ENCODE results near the gene ATF6B. TPM values are rescaled to one million over a fixed set of nuclear protein-coding genes. Genes with fewer than 3 reads are reported as not detected.

The ATF6B gene
- total and polyA plus RNA-seq, 8 donors: 70.7 to 95.8 (median 85.8) TPM

GRCh38 chr6:32081168-32081990 is 46.7 kb downstream of the ATF6B start:
- peaks cover 0 to 27% of the 10 kb centered on the region in 2 donors for H3K27me3 ChIP-seq
- TF ChIP-seq, protein P1, sequence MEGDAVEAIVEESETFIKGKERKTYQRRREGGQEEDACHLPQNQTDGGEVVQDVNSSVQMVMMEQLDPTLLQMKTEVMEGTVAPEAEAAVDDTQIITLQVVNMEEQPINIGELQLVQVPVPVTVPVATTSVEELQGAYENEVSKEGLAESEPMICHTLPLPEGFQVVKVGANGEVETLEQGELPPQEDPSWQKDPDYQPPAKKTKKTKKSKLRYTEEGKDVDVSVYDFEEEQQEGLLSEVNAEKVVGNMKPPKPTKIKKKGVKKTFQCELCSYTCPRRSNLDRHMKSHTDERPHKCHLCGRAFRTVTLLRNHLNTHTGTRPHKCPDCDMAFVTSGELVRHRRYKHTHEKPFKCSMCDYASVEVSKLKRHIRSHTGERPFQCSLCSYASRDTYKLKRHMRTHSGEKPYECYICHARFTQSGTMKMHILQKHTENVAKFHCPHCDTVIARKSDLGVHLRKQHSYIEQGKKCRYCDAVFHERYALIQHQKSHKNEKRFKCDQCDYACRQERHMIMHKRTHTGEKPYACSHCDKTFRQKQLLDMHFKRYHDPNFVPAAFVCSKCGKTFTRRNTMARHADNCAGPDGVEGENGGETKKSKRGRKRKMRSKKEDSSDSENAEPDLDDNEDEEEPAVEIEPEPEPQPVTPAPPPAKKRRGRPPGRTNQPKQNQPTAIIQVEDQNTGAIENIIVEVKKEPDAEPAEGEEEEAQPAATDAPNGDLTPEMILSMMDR (IDR thresholded peaks at IDR 0.05): no peak
- peak overlapping the region in 1 of 2 donors; percentile 35 for H3K27ac ChIP-seq
- H3K4me1 ChIP-seq: peaks cover 5 to 9% of the 10 kb centered on the region in 2 donors
- H3K9me3 ChIP-seq: no peaks in the 10 kb centered on the region
- H3K4me3 ChIP-seq: no peak overlapping the region
- ATAC-seq: peak; percentile 65
- DNase-seq: peak in 3 of 4 donors; percentile 51 to 72 (median 61)
- intact Hi-C loops (cut with DNase I): no loop called here
- H3K36me3 ChIP-seq: peaks cover 0 to 8% of the 10 kb centered on the region in 2 donors

GRCh38 chr6:32079566-32080290 is 48.3 kb downstream of the ATF6B start:
- Histone ChIP-seq H3K27me3 (peaks cover 0 to 11% of the 10 kb centered on the region in 2 donors), H3K4me3 (no peak overlapping the region), H3K9me3 (no peaks in the 10 kb centered on the region), H3K36me3 (peaks cover 0 to 8% of the 10 kb centered on the region in 2 donors), H3K4me1 (peaks cover 5 to 6% of the 10 kb centered on the region in 2 donors), H3K27ac (no peak overlapping the region)
- ATAC-seq: no peak
- TF ChIP-seq, protein P1 (IDR thresholded peaks at IDR 0.05): no peak
- intact Hi-C loops (cut with DNase I): no loop called here
- DNase-seq: no peak

GRCh38 chr6:32076321-32076809 is 51.7 kb downstream of the ATF6B start:
- Histone ChIP-seq H3K4me3 (no peak overlapping the region), H3K36me3 (peaks cover 0 to 8% of the 10 kb centered on the region in 2 donors), H3K27me3 (no peaks in the 10 kb centered on the region), H3K4me1 (peaks cover 0 to 3% of the 10 kb centered on the region in 2 donors), H3K27ac (no peak overlapping the region), H3K9me3 (no peaks in the 10 kb centered on the region)
- ATAC-seq: no peak
- TF ChIP-seq, protein P1 (IDR thresholded peaks at IDR 0.05): no peak
- intact Hi-C loops (cut with DNase I): no loop called here
- no peak for DNase-seq

GRCh38 chr6:32075781-32076180 is 52.3 kb downstream of the ATF6B start:
- TF ChIP-seq, protein P1 (IDR thresholded peaks at IDR 0.05): no peak
- Histone ChIP-seq H3K4me1 (no peaks in the 10 kb centered on the region), H3K27me3 (no peaks in the 10 kb centered on the region), H3K4me3 (no peak overlapping the region), H3K36me3 (peaks cover 0 to 8% of the 10 kb centered on the region in 2 donors), H3K27ac (no peak overlapping the region), H3K9me3 (no peaks in the 10 kb centered on the region)
- DNase-seq (no peak), ATAC-seq (no peak)
- intact Hi-C loops (cut with DNase I): no loop called here
